ENCODE measurements around the gene PHETA1. TPM values are rescaled to one million over a fixed set of nuclear protein-coding genes. Genes with fewer than 3 reads are reported as not detected.
A peak's percentile ranks its signal among the peaks of the same experiment; 100 is the strongest.

The PHETA1 gene
- 10 to 100 TPM in 2 of 3 donors, 1 to 10 TPM in 1; 6.6 to 10.9 (median 10.2) TPM for total RNA-seq

- TF ChIP-seq POLR2AphosphoS5 (IDR thresholded peaks at IDR 0.05): no peak
- TF ChIP-seq POLR2A (IDR thresholded peaks at IDR 0.05): no peak
- no peak for TF ChIP-seq CTCF (IDR thresholded peaks at IDR 0.05)
- intact Hi-C loops (cut with DNase I; ENCODE audit: low total_unique reads): no loop called here
- H3K36me3 ChIP-seq: no peaks in the 10 kb centered on the region
- no peaks in the 10 kb centered on the region for H3K4me1 ChIP-seq
- no peaks in the 10 kb centered on the region for H3K27me3 ChIP-seq
- DNase-seq (ENCODE audit: low spot score in 2 of 2): peak; percentile 86 to 94
- H3K4me3 ChIP-seq: peak within 1 kb of the TSS; percentile 74 to 89 (median 84)
- H3K9me3 ChIP-seq: no peaks in the 10 kb centered on the region
- H3K27ac ChIP-seq: peak within 1 kb of the TSS; percentile 50 to 69
Observed at GRCh38 chr12:111368788-111369495, at the start of gene PHETA1. Gene PHETA1 (minus strand): TSS chr12:111369095. CDS start chr12:111363427, 5,668 bp downstream.

GRCh38 chr12:111418594-111418880 is 49.6 kb upstream of the PHETA1 start:
- TF ChIP-seq CTCF (IDR thresholded peaks at IDR 0.05): no peak
- no peak for TF ChIP-seq POLR2AphosphoS5 (IDR thresholded peaks at IDR 0.05)
- no peak for TF ChIP-seq POLR2A (IDR thresholded peaks at IDR 0.05)
- H3K36me3 ChIP-seq: no peaks in the 10 kb centered on the region
- intact Hi-C loops (cut with DNase I; ENCODE audit: low total_unique reads): no loop called here
- no peaks in the 10 kb centered on the region for H3K27me3 ChIP-seq
- no peaks in the 10 kb centered on the region for H3K9me3 ChIP-seq
- H3K27ac ChIP-seq: no peak overlapping the region
- H3K4me1 ChIP-seq: peaks cover 0 to 5% of the 10 kb centered on the region in 2 donors
- DNase-seq (ENCODE audit: low spot score in 2 of 2): no peak
- no peak overlapping the region for H3K4me3 ChIP-seq

GRCh38 chr12:111417784-111418593 is 49.1 kb upstream of the PHETA1 start:
- TF ChIP-seq CTCF (IDR thresholded peaks at IDR 0.05) (no peak), POLR2AphosphoS5 (IDR thresholded peaks at IDR 0.05) (no peak), POLR2A (IDR thresholded peaks at IDR 0.05) (no peak)
- Histone ChIP-seq H3K27me3 (no peaks in the 10 kb centered on the region), H3K9me3 (no peaks in the 10 kb centered on the region), H3K27ac (no peak overlapping the region), H3K4me1 (peaks cover 0 to 7% of the 10 kb centered on the region in 2 donors), H3K4me3 (no peak overlapping the region), H3K36me3 (no peaks in the 10 kb centered on the region)
- intact Hi-C loops (cut with DNase I; ENCODE audit: low total_unique reads): no loop called here
- no peak for DNase-seq (ENCODE audit: low spot score in 2 of 2)

- no peak overlapping the region for H3K27ac ChIP-seq
- H3K4me3 ChIP-seq: no peak overlapping the region
- H3K4me1 ChIP-seq: peaks cover 0 to 7% of the 10 kb centered on the region in 2 donors
- H3K9me3 ChIP-seq: no peaks in the 10 kb centered on the region
- H3K27me3 ChIP-seq: no peaks in the 10 kb centered on the region
- TF ChIP-seq CTCF (IDR thresholded peaks at IDR 0.05) (no peak), POLR2AphosphoS5 (IDR thresholded peaks at IDR 0.05) (no peak), POLR2A (IDR thresholded peaks at IDR 0.05) (no peak)
- no peaks in the 10 kb centered on the region for H3K36me3 ChIP-seq
- no peak for DNase-seq (ENCODE audit: low spot score in 2 of 2)
- intact Hi-C loops (cut with DNase I; ENCODE audit: low total_unique reads): no loop called here
Observed at GRCh38 chr12:111417290-111417689, 48.4 kb upstream of the PHETA1 start.

GRCh38 chr12:111414711-111415252 is 45.9 kb upstream of the PHETA1 start:
- Histone ChIP-seq H3K27ac (no peak overlapping the region), H3K4me3 (no peak overlapping the region), H3K9me3 (no peaks in the 10 kb centered on the region), H3K27me3 (no peaks in the 10 kb centered on the region), H3K4me1 (peaks cover 5 to 19% of the 10 kb centered on the region in 2 donors), H3K36me3 (no peaks in the 10 kb centered on the region)
- no peak for DNase-seq (ENCODE audit: low spot score in 2 of 2)
- TF ChIP-seq CTCF (IDR thresholded peaks at IDR 0.05): no peak
- no peak for TF ChIP-seq POLR2A (IDR thresholded peaks at IDR 0.05)
- intact Hi-C loops (cut with DNase I; ENCODE audit: low total_unique reads): no loop called here
